Skeletal muscle satellite cell (primary cell): Measurements from ENCODE around the gene DAB2.
"Not testable (repeated sequence)": the region's sequence is repeated elsewhere in the genome, so short reads cannot be mapped to it uniquely, and the experiment has no call there.

ENCODE experiments used
- H3K27me3 ChIP-seq: 2 replicates; pipeline ENCODE4 v1.7.0; 2013; ENCODE audit warnings: low read length; ENCODE audit not compliant: control insufficient read depth, insufficient read depth
- H3K36me3 ChIP-seq: 2 replicates; pipeline ENCODE4 v1.7.0; 2013; ENCODE audit warnings: mild to moderate bottlenecking, control low read depth, low read length; ENCODE audit not compliant: insufficient read depth
- H3K4me1 ChIP-seq: 2 replicates; pipeline ENCODE4 v1.7.0; 2013; ENCODE audit warnings: low read length; ENCODE audit not compliant: control insufficient read depth, insufficient read depth
- H3K4me2 ChIP-seq: 2 replicates; pipeline ENCODE4 v1.7.0; 2013; ENCODE audit warnings: mild to moderate bottlenecking, low read length
- H3K4me3 ChIP-seq: 2 replicates; pipeline ENCODE4 v1.7.0; 2013; ENCODE audit warnings: low read length
- H3K9ac ChIP-seq: 2 replicates; pipeline ENCODE4 v1.7.0; 2013; ENCODE audit warnings: mild to moderate bottlenecking, low read depth, low read length, moderate library complexity
- H3K9me3 ChIP-seq: replicated peaks from 2 replicates; pipeline ENCODE4 v1.7.0; 2013; ENCODE audit warnings: mild to moderate bottlenecking, control low read depth, low read length

DAB2 gene

DNA sequence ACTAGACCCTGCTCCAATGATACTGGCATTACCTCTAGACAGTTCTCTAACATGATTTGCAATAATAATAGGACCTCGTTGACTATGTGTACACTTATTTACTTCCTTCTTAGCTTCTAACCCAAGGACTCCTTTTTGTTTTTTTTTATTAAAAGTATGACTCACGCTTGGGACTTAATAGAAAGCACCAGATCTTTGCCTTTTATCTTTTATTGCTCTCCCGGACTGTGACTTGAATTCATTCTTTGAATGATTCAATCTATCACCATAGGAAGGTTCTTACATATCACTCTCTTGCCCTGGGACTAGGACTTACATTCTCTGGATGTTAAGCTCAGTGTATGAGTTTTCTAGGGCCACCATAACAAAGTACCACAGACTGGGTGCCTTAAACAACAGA is 69.5 kb downstream of the DAB2 start:
- H3K9me3 ChIP-seq, result no peaks in the 10 kb centered on the region
- H3K36me3 ChIP-seq, result no peaks in the 10 kb centered on the region
- no peak overlapping the region for H3K9ac ChIP-seq
- peaks cover 6% of the 10 kb centered on the region for H3K27me3 ChIP-seq
- peaks cover 2% of the 10 kb centered on the region for H3K4me1 ChIP-seq
- H3K4me2 ChIP-seq, result no peak overlapping the region
- H3K4me3 ChIP-seq, result no peak overlapping the region

DNA sequence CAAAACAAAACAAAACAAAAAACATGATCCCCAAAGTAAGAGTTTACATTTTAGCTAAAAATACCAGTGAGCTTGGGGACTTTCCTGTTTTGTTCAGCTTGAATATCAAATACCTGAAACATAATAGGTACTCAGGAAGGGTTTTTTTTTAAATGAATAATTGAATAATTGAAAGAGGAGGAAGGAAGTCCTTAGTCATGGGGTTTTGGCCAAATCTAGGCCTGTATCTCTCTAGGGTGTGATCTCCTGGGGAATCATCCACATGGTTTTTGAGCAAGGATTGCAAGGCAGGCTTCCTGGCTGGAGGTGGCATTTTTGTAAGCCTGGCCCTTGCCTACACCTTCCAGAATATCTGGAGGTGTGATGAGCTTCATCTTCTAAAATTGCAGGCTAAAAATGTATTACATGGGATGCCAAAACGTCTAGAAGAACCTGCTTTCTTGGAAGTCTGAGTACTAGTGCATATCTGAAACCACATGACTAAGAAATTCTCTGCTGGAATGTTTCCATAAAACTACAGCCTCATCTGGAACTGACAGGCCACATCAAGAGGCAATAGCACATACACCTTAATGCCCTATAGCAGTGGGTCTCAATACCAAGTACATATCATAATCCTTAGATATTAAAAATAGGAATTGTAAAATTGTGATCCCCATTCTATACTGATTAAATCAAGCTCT is 70.9 kb downstream of the DAB2 start:
- no peak overlapping the region for H3K4me3 ChIP-seq
- no peak overlapping the region for H3K9ac ChIP-seq
- H3K9me3 ChIP-seq, result no peaks in the 10 kb centered on the region
- H3K4me2 ChIP-seq, result no peak overlapping the region
- no peaks in the 10 kb centered on the region for H3K36me3 ChIP-seq
- no peaks in the 10 kb centered on the region for H3K4me1 ChIP-seq
- H3K27me3 ChIP-seq, result peaks cover 14% of the 10 kb centered on the region

GRCh38 chr5:39352951-39353350 is 71.8 kb downstream of the DAB2 start:
- no peaks in the 10 kb centered on the region for H3K9me3 ChIP-seq
- no peak overlapping the region for H3K9ac ChIP-seq
- no peaks in the 10 kb centered on the region for H3K36me3 ChIP-seq

DNA sequence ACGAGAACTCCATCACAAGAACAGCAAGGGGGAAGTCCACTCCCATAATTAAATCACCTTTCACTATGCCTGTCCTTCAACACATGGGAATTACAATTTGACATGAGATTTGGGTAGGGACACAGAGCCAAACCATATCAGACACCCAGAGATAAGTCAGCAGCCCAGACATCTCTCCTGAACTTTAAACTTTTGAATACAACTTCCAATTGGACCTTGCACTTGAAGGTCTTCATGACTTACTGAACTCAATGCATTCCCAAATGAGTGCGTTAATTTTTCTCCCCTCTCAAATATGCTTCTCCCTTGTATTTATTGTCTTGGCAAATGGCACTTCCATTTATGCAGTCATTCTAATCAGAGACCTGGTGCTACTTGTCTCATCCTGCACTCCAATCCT is 72.6 kb downstream of the DAB2 start:
- no peak overlapping the region for H3K4me2 ChIP-seq
- H3K9me3 ChIP-seq, result no peaks in the 10 kb centered on the region
- no peak overlapping the region for H3K9ac ChIP-seq
- peaks cover 14% of the 10 kb centered on the region for H3K27me3 ChIP-seq
- no peak overlapping the region for H3K4me3 ChIP-seq
- H3K36me3 ChIP-seq, result no peaks in the 10 kb centered on the region
- no peaks in the 10 kb centered on the region for H3K4me1 ChIP-seq

More at GRCh38 chr5:39352951-39353350, 71.8 kb downstream of the DAB2 start:
- H3K4me3 ChIP-seq, result no peak overlapping the region
- H3K4me2 ChIP-seq, result no peak overlapping the region
- H3K4me1 ChIP-seq, result no peaks in the 10 kb centered on the region
- H3K27me3 ChIP-seq, result peaks cover 14% of the 10 kb centered on the region

- no peaks in the 10 kb centered on the region for H3K36me3 ChIP-seq
- peaks cover 14% of the 10 kb centered on the region for H3K27me3 ChIP-seq
- no peak overlapping the region for H3K4me3 ChIP-seq
- H3K4me1 ChIP-seq, result no peaks in the 10 kb centered on the region
- H3K9me3 ChIP-seq, result no peaks in the 10 kb centered on the region
- no peak overlapping the region for H3K4me2 ChIP-seq
- H3K9ac ChIP-seq, result no peak overlapping the region
Observed at GRCh38 chr5:39349484-39349883, 75.3 kb downstream of the DAB2 start.

- Histone ChIP-seq H3K36me3 (no peaks in the 10 kb centered on the region), H3K4me1 (no peaks in the 10 kb centered on the region), H3K4me2 (no peak overlapping the region), H3K9me3 (no peaks in the 10 kb centered on the region), H3K9ac (no peak overlapping the region), H3K4me3 (no peak overlapping the region), H3K27me3 (peaks cover 17% of the 10 kb centered on the region)
Observed at GRCh38 chr5:39342460-39342859, 82.3 kb downstream of the DAB2 start.

DNA sequence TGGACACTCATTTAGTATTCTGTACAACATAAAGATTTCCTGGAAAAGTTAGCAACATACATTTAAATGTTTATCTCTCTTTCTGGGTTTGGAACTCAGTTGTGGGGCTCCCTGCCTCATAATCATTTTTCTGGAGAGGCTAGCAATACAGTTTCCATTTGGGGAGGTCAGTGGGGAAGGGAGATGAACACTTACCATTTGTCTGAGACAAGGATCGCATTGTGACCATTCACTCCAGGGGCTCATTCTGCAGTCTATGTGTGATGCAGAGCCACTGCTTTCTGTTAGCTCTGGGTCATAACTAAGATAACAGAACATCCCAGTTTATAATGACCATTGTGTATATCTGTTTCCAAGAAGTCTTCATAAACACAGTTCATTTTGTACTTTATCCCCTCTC is 82.9 kb downstream of the DAB2 start:
- H3K4me1 ChIP-seq, result no peaks in the 10 kb centered on the region
- H3K36me3 ChIP-seq, result no peaks in the 10 kb centered on the region
- H3K4me2 ChIP-seq, result no peak overlapping the region
- no peak overlapping the region for H3K4me3 ChIP-seq
- H3K27me3 ChIP-seq, result peaks cover 17% of the 10 kb centered on the region
- no peak overlapping the region for H3K9ac ChIP-seq
- H3K9me3 ChIP-seq, result no peaks in the 10 kb centered on the region

DNA sequence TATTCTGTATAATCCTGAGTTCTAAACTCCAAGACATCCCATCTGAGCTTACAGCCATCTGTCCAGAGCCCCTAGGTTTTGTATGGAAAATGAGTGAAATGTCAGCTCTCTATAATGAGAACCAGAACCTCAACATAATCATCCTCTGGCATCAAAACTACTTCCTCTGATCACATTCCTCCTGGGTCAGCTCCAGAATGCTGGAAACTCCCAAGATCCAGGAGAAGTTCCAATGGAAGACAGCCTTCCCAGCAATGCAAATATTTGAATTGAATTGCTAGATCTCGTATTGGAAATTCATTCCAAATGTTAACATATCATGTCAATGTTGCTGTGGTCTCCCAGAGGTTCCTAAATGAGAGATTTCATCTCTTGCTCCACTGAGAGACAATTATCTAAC is 84.3 kb downstream of the DAB2 start:
- Histone ChIP-seq H3K27me3 (peaks cover 17% of the 10 kb centered on the region), H3K4me3 (no peak overlapping the region), H3K36me3 (no peaks in the 10 kb centered on the region), H3K9ac (no peak overlapping the region), H3K4me2 (no peak overlapping the region), H3K9me3 (no peaks in the 10 kb centered on the region), H3K4me1 (no peaks in the 10 kb centered on the region)

GRCh38 chr5:39337252-39337915 is 87.4 kb downstream of the DAB2 start:
- H3K4me2 ChIP-seq, result no peak overlapping the region
- no peaks in the 10 kb centered on the region for H3K9me3 ChIP-seq
- no peak overlapping the region for H3K4me3 ChIP-seq
- peaks cover 15% of the 10 kb centered on the region for H3K27me3 ChIP-seq
- H3K36me3 ChIP-seq, result no peaks in the 10 kb centered on the region
- H3K9ac ChIP-seq, result no peak overlapping the region
- H3K4me1 ChIP-seq, result no peaks in the 10 kb centered on the region

DNA sequence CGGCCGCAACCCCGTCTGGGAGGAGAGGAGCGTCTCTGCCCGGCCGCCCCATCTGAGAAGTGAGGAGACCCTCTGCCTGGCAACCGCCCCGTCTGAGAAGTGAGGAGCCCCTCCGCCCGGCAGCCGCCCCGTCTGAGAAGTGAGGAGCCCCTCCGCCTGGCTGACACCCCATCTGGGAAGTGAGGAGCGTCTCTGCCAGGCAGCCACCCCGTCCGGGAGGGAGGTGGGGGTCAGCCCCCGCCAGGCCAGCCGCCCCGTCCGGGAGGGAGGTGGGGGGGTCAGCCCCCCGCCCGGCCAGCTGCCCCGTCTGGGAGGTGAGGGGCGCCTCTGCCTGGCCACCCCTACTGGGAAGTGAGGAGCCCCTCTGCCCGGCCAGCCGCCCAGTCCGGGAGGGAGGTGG is 90.5 kb downstream of the DAB2 start:
- not testable (repeated sequence) for H3K36me3 ChIP-seq

DNA sequence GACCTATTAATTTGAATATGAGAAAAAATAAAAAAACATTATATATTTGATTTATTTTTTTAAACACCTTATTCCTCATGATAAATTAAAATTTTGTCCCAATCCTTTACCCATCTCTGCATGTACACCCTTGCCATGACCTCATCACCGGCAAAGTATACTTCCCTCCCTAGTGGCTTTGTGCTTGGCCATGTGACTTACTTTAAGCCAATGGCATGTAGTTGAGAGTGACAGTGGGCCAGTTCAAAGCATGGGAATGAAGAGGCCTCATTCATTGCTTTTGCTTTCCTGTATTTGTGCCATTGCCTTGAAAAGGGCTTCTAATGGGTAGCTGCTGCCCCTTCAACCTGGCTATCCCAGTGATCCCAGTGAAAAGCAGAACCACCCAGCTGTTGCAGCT is 91.7 kb downstream of the DAB2 start:
- Histone ChIP-seq H3K9ac (no peak overlapping the region), H3K4me1 (peaks cover 3% of the 10 kb centered on the region), H3K4me3 (no peak overlapping the region), H3K4me2 (no peak overlapping the region), H3K36me3 (no peaks in the 10 kb centered on the region), H3K9me3 (no peaks in the 10 kb centered on the region), H3K27me3 (peaks cover 12% of the 10 kb centered on the region)

More for the DNA sequence above, 90.5 kb downstream of the DAB2 start:
- H3K9me3 ChIP-seq, H3K4me3 ChIP-seq, H3K4me1 ChIP-seq, H3K4me2 ChIP-seq, H3K9ac ChIP-seq: not testable (repeated sequence)
- H3K27me3 ChIP-seq, result peaks cover 12% of the 10 kb centered on the region

DNA sequence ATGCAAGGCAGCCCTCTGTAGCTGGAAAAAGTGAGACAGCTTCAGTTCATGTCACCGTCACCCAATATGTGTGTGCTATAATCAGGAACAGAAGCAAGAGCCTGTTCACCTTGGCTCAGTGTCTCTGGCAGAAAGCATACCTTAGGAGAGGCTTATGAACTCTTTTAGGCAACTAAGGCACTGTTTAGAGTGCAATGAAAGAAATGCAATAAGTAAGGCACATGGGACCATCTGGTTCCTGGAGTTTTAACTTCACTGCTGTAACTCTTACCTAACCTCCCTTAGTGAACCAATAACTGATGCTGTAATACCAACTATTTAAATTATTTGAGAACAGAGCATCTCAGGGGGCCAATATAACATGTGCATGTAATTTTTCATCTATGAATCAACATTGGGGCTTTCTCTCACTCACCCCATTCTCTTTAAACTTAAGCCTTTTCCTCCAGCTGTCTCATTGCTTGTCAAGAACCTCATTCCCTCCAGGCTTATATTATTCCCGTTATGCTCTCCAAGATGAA is 92.9 kb downstream of the DAB2 start:
- no peaks in the 10 kb centered on the region for H3K36me3 ChIP-seq
- no peak overlapping the region for H3K4me2 ChIP-seq
- H3K4me1 ChIP-seq, result peaks cover 3% of the 10 kb centered on the region
- no peak overlapping the region for H3K4me3 ChIP-seq
- no peaks in the 10 kb centered on the region for H3K9me3 ChIP-seq
- peaks cover 20% of the 10 kb centered on the region for H3K27me3 ChIP-seq
- H3K9ac ChIP-seq, result no peak overlapping the region
